NCI-H2227 treated with DMSO at 0.1 percent for 48 hours (cell line): Measurements from ENCODE around the gene MYL10.
"Not testable (repeated sequence)": the region's sequence is repeated elsewhere in the genome, so short reads cannot be mapped to it uniquely, and the experiment has no call there.

ENCODE experiments used
- DNase-seq: peaks from one replicate; lab custom pipeline; 2025; lab: John Stamatoyannopoulos, UW

MYL10 gene

DNA sequence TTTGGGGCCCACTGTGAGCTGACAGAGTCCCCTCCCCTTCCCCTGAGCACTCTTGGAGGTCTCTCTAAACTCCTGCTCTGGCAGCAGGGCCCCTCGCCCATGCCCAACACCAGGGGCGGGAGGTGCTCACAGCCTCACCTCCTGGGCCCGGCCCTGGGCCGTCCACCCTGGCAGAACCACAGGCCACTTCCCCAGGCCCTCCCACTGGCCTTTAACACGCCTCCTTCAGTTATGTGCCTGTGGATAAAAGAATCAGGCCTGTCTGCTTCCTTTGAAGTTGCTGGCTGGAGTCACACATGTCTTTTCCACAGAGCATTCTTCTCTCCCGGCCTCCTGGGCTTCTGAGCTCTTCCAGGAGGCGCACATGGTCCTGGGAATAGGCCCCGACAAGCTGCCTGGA, 10.2 kb downstream of the MYL10 start:
- no peak for DNase-seq

DNA sequence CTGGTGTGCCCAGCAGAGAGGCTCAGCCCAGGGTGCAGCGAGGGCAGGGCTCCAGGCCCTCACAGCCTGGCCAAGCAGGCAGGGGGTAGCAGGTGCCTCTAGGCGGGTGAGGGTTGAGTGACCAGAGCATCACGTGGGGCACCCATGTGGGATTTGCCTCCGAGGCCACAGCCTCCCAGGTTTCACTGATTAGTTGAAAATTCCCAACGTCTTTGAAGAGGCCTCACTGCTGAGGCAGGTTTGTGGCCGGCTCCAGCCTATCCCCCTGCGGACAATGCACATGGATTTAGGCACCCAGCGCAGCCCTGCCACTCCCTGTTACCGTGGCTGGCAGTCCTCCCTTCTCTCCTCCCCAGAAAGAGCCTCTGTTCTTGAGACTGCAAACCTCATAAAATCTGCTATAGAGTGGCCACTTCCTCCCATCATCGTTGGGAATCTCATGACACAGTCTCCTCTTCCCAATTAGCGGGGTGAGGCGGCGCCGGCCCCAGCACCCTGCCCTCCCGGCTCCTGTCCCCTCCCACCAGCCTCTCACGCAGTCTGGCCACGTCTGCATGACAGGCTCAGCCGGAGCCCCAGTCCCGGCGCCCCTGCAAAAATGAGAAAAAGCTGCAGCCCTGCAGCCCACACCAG, 10.8 kb downstream of the MYL10 start:
- peak; percentile 1 for DNase-seq

DNA sequence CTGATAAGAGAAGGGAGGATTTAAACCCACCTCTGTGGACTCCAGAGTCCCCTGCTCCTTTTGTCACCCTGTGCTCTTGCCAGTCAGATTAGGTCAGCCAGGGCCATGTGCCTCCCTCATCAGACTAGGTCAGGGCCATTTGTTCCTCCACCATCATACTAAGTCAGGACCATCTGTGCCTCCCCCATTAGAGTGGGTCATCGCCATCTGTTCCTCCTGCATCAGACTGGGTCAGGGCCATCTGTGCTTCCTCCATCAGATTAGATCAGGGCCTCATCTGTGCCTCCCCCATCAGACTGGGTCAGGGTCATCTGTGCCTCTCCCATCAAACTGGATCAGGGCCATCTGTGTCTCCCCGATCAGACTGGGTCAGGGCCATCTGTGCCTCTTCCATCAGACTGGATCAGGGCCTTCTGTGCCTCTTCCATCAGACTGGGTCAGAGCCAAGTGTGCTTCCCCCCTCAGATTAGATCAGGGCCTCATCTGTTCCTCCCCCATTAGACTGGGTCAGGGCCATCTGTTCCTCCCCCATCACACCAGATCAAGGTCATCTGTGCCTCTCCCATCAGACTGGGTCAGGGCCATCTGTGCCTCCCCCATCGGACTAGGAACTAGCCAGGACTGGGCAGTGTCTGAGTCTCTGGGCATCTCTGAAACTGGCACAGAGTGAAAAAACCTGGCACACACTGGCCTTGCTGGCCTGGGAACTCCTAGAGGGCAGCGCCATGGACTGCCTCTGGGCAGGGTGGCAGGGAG, 11.5 kb downstream of the MYL10 start:
- no peak for DNase-seq

DNA sequence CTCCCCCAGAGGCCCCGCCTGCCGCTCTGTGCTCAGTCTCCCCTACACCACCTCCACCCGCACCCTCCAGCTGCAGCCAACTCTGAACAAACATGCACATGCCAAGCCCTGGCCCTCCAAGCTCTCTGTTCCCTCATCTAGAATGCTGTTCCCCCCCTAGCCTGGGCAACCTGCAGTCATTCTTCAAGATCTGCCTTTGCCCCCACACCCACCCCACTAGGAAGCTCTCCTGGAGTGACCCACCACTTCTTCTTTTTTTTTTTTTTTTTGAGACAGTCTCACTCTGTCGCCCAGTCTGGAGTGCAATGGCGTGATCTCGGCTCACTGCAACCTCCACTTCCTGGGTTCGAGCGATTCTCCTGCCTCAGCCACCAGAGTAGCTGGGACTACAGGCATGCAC, 13.7 kb downstream of the MYL10 start:
- DNase-seq: no peak

DNA sequence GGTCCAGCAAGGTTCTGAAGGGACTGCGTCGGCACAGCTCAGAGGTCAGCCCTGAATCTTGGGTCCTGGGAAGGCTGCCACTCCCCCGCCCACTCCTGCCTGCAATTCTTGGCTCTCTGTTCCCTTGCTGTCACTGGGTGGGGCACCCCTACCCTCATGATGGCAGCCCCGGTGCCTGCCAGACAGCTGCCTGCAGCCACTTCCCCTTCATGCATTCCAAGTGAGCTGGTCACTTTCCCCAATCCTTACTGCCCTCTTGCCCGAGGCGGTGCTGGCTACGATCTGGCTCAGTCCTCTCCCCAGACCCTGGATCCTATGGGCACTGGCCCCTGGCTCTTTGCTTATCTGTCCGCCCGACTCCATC, 14.2 kb downstream of the MYL10 start:
- no peak for DNase-seq

DNA sequence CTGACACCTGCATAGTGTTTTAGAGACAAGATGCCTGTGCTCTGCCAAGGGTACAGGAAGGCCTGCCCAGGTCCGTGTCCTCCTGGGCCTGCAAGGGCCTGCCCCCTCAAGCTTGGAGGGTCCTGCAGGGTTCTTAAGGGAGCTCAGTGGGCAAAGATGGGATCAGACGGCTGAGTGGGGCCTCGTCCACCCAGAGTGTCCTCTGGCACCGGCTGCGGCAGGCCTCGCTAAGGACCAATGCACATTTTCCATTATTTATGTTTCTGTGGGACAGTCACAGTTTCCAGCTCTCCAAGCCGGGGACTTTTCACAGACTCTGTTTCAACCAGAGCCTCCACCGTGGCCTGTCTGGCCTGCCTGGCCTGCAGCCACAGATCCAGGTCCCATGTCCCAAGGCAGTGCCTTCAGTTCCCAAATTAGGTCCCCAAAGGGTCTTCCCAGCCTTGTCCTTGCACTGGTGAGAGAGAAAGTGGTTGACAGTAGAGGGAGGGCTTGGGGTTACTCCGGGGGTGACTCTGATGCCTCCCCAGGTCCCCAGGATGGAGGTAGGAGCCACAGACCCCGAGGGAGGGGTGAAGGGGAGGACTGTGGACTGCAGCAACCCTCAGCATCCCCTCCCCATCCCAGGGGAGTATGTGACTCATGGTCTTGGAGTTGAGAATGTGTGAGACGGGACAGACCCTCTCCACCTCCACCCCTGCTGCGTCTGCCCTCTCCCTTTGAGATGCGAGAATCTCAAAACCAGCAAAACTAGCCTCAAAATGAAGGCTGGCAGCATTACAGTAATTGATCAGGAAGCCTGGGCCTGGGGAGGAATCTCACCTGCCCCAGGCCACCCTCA, 14.8 kb downstream of the MYL10 start:
- DNase-seq: no peak

DNA sequence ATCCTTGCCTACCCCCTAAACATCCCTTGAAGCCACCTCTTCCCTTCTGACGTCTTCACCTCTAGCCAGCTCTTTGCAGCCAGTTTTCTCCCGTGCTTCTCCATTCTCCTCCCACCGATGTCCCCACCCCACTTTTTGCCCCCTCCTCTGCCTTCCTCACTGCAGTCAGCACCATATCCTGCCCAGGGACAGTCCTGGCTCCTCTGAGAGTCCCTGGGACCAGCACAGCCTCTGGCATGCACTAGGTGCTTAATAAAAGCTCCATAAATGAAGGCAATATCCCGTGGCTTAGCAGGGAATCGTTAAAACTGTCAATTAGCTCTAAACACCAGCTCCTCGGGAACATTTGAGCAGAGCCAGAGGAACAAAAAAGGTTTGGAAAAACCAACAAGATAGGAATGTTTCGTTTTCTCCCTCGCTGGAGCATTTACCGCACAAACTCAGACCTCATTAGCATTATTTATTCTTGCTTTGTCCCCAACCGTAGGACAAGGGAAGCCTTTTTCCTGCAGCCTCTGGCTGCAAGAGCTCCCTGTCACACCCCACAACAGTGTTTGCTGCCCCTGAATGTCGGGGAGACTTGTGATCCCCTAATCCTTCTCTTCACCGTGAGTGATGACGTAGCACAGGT, 16.1 kb downstream of the MYL10 start:
- no peak for DNase-seq

DNA sequence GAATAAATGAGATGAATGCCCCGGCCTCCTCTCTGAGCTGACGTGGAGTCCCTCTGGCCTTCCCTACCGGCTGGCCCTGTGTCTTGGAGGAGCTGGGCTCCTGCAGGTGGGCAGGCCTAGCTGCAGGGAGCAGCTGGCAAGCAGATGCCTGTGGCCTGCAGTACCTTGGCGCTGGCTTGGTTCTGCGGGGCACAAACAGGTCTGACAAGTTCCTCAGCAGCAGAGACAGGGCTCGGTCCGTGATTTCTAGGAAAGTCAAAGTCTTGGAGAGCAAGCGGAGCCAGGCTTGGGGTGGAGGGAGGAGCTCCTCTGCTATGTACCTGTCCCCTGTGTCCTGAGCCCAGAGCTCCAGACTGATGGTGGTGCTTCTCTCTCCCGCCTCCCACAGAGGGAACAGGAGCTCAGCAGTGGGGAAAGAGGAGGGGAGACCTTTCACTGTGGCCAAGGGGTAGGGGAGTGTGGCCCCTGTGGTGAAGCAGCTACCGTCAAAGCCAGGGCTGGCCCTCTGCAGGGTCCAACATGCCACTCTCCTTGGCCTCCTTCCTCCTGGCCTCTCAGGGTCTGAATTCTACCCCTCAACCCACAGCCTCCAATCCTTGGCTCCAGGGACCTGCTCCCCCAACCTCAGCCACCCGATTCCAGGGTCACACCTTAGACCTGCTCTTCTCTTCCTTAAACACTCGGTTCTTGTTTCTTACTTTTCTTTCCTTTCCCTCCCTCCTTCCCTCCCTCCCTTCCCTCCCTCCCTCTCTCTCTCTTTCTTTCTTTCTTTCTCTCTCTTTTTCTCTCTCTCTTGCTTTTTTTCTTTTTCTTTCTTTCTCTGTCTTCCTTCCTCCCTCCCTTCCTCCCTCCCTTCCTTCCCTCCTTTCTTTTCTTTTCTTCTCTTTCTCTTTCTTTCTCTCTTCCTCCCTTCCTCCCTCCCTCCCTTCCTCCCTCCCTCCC, 20.1 kb downstream of the MYL10 start:
- no peak for DNase-seq

DNA sequence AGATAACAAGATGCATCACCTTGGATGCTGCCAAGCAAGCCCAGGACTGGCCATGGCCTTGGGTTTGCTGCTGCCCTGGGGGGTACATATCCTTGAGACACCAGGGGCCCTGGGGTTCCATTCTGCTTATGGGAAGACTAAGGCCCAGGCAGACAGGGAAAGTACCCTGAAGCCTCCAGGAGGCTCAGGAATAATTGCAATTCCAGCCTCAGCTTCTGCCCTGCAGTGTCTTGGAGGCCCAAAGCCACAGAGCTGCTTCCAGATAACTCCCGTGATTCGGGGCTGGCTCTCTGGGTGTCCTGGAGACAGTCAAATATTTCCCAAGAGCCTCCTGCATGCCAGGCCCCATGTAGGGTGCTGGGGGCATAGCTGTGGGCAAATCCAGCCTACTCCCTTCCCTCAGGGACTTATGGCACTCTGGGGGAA, 22.6 kb downstream of the MYL10 start:
- DNase-seq: no peak

DNA sequence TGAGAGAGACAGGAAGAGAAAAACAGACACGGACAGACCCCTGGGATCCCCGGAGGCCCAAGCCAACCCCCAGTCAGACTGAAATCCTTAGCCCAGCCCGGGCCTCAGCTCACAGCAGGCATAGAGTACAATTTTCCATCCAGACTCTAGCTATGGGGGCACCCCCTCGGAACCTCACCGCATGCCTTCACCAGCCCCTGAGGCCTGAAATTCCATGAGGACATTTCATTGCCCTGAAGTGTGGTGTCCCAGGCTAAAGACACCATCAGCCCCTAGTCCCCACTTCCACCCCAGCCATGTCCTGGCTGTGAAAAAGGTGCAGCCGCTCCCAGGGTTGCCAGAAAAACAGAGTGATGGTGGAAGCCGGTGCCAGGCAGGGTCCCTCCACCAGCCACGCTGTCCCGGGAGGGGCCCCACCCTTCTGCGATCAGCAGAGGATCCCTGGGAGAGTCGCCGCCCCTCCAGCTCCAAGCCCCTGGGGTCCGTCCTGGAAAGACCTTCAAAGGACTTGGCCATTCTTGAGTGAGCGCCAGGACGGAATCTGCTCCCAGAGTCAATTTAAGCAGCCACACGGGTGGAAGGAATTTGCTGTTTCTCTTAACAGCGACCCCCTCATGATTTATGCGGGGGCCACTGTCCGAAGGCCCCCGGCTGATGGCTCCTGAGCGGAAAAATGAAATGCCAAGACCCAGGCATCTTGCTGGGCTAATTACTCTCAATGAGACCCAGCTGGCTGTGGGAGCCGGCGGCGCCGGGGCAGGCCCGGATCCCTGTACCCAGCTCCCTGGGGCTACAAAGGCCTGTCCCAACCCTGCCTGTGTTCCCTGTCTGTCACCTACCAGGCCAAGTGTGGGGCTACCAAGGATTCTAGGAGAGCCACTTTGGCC, 23.2 kb downstream of the MYL10 start:
- DNase-seq: no peak

DNA sequence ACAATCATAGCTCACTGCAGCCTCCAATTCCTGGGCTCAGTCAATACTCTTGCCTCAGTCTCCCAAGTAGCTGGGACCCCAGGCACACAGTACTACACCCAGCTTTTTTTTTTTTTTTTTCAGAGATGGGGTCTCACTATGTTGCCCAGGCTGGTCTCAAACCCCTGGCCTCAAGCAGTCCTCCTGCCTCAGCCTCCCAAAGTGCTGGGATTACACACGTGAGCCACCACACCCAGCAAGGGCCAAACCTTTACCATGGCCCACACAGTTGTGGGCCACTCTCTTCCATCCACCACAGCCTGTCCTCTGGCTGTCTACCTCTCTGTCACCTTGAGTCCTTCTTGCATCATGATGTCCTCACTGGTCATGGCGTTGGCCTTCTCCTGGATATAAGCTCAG, 24.2 kb downstream of the MYL10 start:
- DNase-seq: not testable (repeated sequence)

DNA sequence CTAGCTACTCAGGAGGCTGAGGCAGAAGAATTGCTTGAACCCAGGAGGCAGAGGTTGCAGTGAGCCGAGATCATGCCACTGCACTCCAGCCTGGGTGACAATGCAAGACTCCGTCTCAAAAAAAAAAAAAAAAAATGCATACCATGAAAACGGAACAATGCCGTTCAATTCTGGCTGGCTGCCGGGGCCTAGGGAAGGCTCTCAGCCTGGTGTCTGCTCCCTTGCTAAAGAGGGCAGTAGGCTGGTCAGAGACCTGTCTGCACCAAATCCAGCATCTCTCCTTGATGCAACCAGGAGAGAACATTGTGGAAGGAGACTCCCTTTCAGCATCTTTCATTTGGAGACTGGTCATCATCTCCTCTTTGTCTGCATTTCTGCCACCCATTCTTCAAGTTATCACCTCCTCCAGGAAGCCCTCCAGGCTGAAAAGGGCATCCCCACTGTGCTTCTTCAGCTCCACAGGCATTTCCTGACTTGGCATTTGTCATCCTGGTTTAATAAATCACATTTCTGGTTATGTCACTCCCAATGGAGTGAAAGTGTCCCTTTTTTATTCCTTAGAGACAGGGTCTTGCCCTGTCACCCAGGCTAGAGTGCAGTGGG, 24.7 kb downstream of the MYL10 start:
- DNase-seq: no peak

DNA sequence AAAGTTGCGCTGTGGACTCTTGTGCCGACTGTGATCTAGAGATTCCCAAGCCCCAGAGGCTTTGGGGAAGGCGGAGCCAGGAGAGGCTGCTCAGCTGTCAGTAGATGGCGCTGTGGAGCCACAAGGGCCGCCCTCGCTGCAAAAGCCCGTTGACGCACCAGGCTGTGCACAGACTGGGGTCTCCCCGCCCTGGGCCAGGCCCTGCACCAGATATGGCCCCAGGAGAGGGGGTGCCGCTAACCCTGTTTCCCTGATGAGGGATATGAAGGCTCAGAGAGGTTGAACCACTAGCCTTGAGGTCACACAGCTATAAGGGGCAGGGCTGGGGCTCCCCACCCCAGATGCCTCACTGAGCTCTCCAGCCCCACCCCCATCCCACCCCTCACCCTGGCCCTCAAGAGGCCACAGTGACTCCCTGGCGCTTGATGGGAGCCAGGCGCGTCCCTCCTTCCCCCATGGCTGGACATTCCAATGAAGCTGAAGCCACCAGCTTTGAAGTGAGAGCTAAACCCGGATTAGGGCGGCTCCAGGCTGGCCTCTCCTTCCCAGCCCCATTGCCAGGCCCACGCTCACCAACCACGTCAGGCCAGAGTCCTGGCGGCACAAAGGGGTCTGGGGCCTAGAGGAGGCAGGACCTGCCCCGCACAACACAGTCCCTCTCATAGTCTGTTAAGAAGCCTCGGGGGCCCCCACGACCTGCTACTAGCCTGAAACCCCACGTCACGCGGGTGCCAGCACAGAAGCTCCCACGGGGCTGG, 26.4 kb downstream of the MYL10 start:
- peak; percentile 64 for DNase-seq

DNA sequence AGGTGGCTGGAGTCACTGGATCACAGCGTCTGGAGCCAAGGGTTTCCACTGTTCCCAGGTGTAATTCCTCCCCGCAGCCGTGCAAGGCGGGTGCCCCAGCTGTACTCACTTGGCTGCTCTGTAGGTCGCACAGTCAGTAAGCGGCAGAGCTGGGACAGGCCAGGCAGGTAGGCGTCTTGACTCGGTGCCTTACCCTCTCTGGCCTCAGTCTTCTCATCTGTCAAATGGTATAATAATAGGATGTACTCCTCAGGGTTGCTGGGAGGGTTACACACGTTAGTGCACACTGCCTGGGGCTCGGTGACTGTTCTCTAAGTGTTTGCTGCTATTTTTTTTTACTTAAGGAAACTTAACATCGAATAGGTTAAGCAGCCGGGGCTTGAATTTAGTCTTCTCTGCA, 27.0 kb downstream of the MYL10 start:
- no peak for DNase-seq

DNA sequence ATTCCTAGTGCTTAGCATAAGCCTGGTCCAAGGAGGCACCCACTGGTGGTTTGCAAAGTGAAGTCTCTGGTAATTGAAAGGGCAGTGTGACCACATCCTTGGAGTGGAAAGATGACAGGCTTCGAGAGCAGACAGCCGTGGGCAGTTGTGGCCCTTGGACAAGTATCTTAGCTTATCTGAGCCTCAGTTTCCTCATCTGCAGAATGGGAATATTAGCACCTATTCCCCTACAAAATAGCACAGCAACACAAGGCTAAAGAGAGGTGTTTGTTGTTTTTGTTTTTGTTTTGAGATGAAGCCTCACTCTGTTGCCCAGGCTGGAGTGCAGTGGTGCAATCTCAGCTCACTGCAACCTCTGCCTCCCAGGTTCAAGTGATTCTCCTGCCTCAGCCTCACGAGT, 29.3 kb downstream of the MYL10 start:
- no peak for DNase-seq

DNA sequence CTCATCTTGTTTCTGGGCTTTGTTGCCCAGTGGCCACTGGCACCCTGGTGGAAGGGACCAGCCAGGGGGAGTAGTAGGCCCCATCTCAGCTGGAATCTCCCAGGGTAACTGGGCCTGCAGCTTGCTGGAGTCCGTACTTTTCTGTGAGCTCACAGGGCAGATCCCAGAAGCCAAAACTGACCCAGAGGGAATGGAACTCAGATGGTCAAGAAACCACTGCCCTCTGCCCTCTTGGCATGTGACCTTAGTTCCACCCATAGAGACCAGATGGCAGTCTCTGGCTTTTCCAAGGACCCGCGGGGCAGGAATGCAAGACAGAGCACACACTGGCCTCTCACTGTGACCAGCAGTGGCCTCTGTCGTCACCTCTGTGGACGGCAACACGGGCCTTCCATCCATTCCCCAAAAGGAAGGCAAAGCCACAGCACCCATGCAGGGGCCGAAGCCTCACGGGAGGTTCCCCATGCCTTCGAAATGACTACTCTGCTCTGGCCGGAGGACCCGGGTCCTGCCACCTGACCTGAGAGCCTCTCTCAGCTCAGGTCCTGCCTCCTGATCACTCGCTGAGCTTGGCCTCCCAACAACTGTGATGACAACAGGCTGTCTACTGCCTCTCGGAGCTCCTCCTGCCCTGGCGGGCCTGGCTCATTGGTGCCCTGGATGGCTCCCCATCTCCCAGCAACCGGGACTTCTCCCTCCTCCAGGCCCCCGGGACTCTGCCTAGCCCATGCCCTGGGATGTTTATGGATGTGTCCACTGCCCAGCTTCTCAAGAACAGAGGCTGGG, 29.9 kb downstream of the MYL10 start:
- no peak for DNase-seq

DNA sequence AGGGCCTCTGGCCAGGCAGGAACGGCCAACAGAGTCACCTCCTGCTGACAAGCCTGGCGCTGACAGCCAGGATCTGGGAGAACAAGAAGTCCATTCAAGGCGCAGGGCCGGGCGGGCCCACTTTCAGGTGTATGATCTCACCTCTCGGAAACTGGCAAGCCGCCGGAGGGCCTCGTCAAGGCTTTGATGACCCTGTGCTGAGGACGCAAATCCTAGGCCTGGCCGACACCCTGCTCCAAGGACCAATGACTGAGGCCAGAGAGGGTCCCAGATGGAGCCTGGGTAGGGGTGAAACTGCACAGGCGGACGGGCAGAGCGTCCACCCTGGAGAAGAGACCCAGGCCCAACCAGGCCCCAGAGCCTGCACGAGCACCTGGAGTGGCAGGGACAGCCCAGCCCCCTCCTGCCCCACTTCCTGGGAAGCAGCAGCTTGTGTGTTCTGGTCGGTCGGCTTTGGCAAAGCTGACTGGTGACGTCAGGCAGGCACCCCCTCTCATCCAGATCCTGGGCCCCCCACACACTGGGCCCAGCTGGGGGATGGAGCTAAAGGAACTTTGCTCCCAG, 30.6 kb downstream of the MYL10 start:
- DNase-seq: no peak

DNA sequence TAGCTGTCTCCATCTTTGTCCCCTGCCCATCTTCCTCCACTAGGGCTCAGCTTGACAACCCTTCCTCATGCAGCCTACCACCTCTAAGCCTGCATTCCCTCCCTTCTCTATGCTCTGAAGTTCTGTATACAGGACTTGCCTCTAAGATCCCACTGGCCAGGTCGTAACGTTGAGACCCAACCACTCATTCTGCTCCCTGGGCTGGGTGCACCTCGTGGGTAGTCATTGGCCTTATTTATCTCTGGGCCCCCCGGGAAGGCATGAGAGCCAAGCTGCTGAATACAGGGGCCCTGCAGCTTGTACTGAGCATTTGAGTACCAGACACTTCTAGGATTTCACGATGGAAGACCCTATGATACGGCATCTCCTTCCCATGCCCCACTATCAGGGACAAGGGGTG, 31.2 kb downstream of the MYL10 start:
- DNase-seq: no peak
